Stimulated activated effector memory CD8-positive, alpha-beta T cell treated with anti-CD3 and anti-CD28 coated beads, Interleukin-12 subunit alpha, Interleukin-12 subunit beta, amount 100 ng/mL, for 72 hours (primary cell): Measurements from ENCODE around the gene ZNF518A.
A peak's percentile ranks its signal among the peaks of the same experiment; 100 is the strongest.
"Not testable (repeated sequence)": the region's sequence is repeated elsewhere in the genome, so short reads cannot be mapped to it uniquely, and the experiment has no call there.

Source experiments
- ATAC-seq: fragments of 150-1000 bp; cut with Tn5 transposase; 2 replicates; pipeline ENCODE4 v1.10.0; 2021
- DNase-seq, 2 donors: peaks; one replicate each; pipeline ENCODE4 v3.0.0; 2021 to 2022; ENCODE audit warnings: low spot score in 2 of 2
- H3K27ac Mint-ChIP-seq: one replicate; pipeline ENCODE4 v1.8.0; 2022; ENCODE audit warnings: mild to moderate bottlenecking, mixed read lengths
- H3K36me3 Mint-ChIP-seq: one replicate; pipeline ENCODE4 v1.8.0; 2022; ENCODE audit warnings: mild to moderate bottlenecking, mixed read lengths
- H3K4me1 Mint-ChIP-seq: one replicate; pipeline ENCODE4 v1.8.0; 2022; ENCODE audit warnings: mixed read lengths
- H3K4me3 Mint-ChIP-seq: one replicate; pipeline ENCODE4 v1.8.0; 2022; ENCODE audit warnings: mild to moderate bottlenecking, mixed read lengths
- H3K9me3 Mint-ChIP-seq: one replicate; pipeline ENCODE4 v1.8.0; 2022; ENCODE audit warnings: mixed read lengths

ZNF518A gene

DNA sequence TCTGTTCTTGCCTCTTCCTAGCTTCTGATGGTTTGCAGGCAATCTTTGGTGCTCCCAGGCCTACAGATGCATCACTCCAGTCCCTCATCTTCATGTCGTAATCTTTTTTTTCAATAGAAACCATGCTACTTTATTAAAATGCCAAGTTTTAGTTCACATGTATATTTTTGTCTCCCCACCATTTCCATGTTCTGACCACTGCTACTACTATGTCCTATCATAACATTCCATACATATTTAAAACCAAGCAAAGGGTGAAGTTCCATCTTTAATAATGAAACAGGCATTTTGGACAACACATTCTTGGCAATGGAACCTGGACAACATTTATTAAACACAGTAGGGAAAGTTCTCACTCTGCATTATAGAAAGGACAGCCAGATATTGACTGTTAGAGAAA is 58.8 kb downstream of the ZNF518A start:
- H3K9me3 Mint-ChIP-seq = peaks cover 7% of the 10 kb centered on the region
- H3K4me3 Mint-ChIP-seq = no peak overlapping the region
- H3K27ac Mint-ChIP-seq = no peak overlapping the region
- H3K4me1 Mint-ChIP-seq = no peaks in the 10 kb centered on the region
- DNase-seq = no peak
- ATAC-seq = no peak
- no peaks in the 10 kb centered on the region for H3K36me3 Mint-ChIP-seq

DNA sequence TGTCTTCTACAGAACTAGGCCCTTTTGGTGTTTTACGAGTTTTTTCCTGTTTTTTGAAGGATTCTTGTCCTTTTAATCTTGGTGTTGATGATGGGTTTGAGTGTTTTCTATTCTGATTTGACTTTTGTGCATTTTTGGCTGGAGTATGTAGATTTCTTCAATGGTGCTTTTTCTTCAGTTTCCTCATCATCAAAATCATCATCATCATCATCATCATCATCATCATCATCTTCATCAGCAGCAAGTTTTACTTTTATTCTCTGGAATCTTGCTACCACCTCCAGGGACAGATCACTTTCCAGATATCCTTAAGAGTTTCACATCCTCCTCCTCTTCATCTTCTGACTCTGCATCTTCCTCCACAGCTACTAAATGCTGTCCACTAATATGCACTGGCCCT is 59.4 kb downstream of the ZNF518A start:
- H3K9me3 Mint-ChIP-seq, H3K27ac Mint-ChIP-seq, H3K4me3 Mint-ChIP-seq, H3K36me3 Mint-ChIP-seq, ATAC-seq, DNase-seq, H3K4me1 Mint-ChIP-seq: not testable (repeated sequence)

DNA sequence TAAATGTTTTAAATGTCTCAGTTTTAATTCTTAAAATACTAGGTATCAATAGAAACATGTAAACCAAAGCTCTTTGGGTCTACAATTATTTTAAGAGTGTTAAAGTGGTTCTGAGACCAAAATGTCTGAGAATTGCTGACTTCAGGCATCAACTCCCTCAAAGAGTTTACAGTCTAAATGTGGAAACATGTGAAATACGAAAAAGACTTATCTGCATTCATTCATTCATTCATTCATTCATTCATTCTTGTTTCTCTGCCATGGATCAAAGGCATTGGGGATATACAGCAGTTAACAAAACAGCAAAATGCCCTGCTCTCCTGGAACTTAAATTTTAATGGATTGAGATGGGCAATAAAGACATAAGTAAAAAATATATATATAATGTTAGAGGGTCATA is 71.4 kb downstream of the ZNF518A start:
- Mint-ChIP-seq H3K4me1 (no peaks in the 10 kb centered on the region), H3K27ac (no peak overlapping the region), H3K4me3 (no peak overlapping the region), H3K9me3 (no peaks in the 10 kb centered on the region), H3K36me3 (no peaks in the 10 kb centered on the region)
- no peak for DNase-seq
- no peak for ATAC-seq

DNA sequence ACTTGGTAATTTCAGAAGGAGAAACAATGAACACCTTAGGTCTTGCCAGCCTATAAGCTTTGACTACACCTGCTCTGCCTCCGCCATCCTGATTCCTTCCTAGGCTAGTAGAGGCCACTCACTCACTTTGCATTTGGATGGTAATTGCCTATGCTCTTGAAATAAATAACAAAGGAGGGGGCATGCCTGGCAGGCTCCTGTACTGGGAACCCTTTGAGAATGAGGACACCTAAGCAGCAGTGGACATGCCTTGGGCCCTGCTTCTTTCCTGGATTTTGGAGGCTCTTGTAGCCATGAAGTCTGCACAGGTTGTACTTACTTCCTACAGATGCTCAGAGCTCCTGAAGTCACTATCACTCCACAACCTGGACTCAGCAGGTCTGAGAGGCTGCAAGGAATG is 75.5 kb downstream of the ZNF518A start:
- Mint-ChIP-seq H3K4me1 (no peaks in the 10 kb centered on the region), H3K9me3 (no peaks in the 10 kb centered on the region), H3K27ac (no peak overlapping the region), H3K4me3 (no peak overlapping the region), H3K36me3 (no peaks in the 10 kb centered on the region)
- ATAC-seq = no peak
- no peak for DNase-seq

DNA sequence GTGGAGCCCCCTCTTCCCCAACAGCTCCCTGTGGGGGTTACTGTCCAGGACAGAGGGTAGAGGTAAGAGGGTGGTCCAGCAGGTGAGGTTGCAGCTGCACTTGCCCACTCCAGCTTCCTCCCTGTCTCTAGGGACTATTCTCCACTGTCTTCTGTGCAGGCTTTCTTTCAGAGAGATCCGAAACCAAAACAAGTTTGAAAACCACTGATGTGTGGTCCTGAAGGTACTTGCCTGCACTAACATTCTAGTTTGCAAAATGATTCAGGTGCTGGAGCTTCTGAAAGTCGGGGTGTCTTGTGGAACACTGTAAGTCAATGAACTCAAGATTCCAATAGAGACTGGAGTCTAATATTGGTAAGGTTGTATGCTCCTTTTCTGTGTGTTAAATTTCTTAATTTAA is 78.2 kb downstream of the ZNF518A start:
- H3K36me3 Mint-ChIP-seq = no peaks in the 10 kb centered on the region
- H3K9me3 Mint-ChIP-seq = no peaks in the 10 kb centered on the region
- no peak overlapping the region for H3K4me3 Mint-ChIP-seq
- no peak overlapping the region for H3K27ac Mint-ChIP-seq
- no peaks in the 10 kb centered on the region for H3K4me1 Mint-ChIP-seq
- DNase-seq = no peak
- no peak for ATAC-seq

DNA sequence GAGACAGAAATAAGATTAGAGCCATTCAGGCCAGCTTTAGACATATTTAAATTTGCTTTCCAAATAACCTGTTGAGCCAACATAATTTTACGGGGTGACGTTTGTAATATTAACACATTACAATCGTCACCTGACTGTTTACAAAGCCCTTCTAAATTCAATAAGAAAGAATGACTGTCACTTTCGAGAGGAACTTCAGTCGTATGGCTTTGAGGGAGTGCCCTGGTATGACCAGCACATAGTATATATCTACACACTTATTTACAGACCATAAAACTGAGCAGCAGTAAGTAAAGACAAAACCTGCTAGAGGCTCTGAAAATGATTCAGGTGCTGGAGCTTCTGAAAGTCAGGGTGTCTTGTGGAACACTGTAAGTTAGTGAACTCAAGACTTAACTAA is 78.8 kb downstream of the ZNF518A start:
- Mint-ChIP-seq H3K9me3 (no peaks in the 10 kb centered on the region), H3K4me1 (no peaks in the 10 kb centered on the region), H3K36me3 (no peaks in the 10 kb centered on the region), H3K4me3 (no peak overlapping the region), H3K27ac (no peak overlapping the region)
- ATAC-seq = no peak
- DNase-seq = no peak

DNA sequence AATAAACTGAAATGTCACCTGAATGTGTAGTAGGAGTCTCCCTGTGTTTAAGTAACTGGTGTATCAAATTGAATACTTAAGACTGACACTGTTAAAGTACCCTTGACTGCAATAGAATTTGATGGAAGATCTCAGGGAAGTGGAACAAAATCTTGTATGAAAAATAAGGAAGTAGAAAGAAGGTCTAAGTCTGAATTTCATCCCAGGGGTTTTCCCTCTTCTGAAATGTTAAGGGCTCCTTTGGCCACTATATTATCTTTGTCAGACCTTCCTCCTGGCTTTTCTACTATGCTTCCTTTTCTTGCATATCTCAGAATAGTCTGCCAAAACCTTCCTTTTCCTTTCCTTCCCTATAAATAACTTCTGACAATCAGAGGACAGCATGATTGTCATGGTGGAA is 81.7 kb downstream of the ZNF518A start:
- H3K36me3 Mint-ChIP-seq = no peaks in the 10 kb centered on the region
- no peak for ATAC-seq
- no peaks in the 10 kb centered on the region for H3K4me1 Mint-ChIP-seq
- H3K9me3 Mint-ChIP-seq = no peaks in the 10 kb centered on the region
- H3K27ac Mint-ChIP-seq = no peak overlapping the region
- no peak for DNase-seq
- no peak overlapping the region for H3K4me3 Mint-ChIP-seq

DNA sequence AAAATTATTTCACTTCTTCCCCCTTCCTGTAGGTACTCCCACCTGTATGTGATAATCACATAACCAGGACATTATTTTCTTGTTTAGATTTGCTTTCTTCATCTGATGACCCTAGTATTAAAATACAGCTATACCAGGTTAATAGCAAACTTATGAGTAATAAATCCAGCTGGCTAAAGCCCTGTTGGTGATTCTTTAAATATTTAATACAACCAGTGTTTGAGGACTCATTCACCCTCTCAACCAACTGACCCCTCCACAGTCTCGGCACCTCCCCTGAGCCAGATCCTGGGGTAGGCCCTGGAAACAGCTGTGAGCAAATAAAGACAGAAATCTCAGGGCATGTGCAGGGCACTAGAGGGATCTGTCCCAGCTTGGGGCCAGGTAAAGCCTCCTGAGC is 82.8 kb downstream of the ZNF518A start:
- Mint-ChIP-seq H3K27ac (no peak overlapping the region), H3K4me3 (no peak overlapping the region), H3K36me3 (no peaks in the 10 kb centered on the region), H3K4me1 (no peaks in the 10 kb centered on the region), H3K9me3 (no peaks in the 10 kb centered on the region)
- ATAC-seq (peak; percentile 24), DNase-seq (no peak)
